Keratinocyte (primary cell): ENCODE results near the gene ZNF207. TPM values are rescaled to one million over a fixed set of nuclear protein-coding genes. Genes with fewer than 3 reads are reported as not detected.

Experiments
- DNase-seq: peaks from one replicate; pipeline ENCODE4 v3.0.0-alpha.2; 2011; ENCODE audit warnings: low read depth, missing footprints, low spot score
- FAIRE-seq: peaks from 2 replicates; lab custom pipeline; 2011; peaks lifted over from hg19 to GRCh38; lab: Jason Lieb, UNC
- H2AFZ ChIP-seq: 2 replicates; pipeline ENCODE4 v1.6.0; 2012; ENCODE audit warnings: low read length, control low read depth, inconsistent platforms; ENCODE audit not compliant: control insufficient read depth
- H3K27ac ChIP-seq: 2 replicates; pipeline ENCODE4 v1.5.1; 2011; ENCODE audit warnings: low read length; ENCODE audit not compliant: control insufficient read depth, insufficient read depth
- H3K27me3 ChIP-seq: 3 replicates; pipeline ENCODE4 v1.6.0; 2011; ENCODE audit warnings: low read length; ENCODE audit not compliant: control insufficient read depth, insufficient read depth; ENCODE audit errors: extremely low read depth
- H3K36me3 ChIP-seq, 2 experiments: 2 replicates in 1 of 2; 3 replicates in 1 of 2; pipeline ENCODE4 v1.5.1; 2011; ENCODE audit warnings: low read length in 2 of 2, mild to moderate bottlenecking in 1 of 2; ENCODE audit not compliant: control insufficient read depth in 2 of 2, insufficient read depth in 2 of 2; ENCODE audit errors: extremely low read depth in 1 of 2
- H3K4me1 ChIP-seq: 3 replicates; pipeline ENCODE4 v1.5.1; 2011; ENCODE audit warnings: low read length; ENCODE audit not compliant: control insufficient read depth, insufficient read depth; ENCODE audit errors: extremely low read depth
- H3K4me2 ChIP-seq: 3 replicates; pipeline ENCODE4 v1.6.0; 2011; ENCODE audit warnings: low read depth, low read length; ENCODE audit not compliant: control insufficient read depth, insufficient read depth; ENCODE audit errors: extremely low read depth
- H3K4me3 ChIP-seq, 3 experiments: fragments of 200-600 bp in 1 of 3; sonication (generic) in 1 of 3; 2 replicates in 2 of 3; 3 replicates in 1 of 3; pipeline ENCODE4 v1.5.1; 2011 to 2016; ENCODE audit warnings: low read length in 3 of 3, mild to moderate bottlenecking in 3 of 3, control low read depth in 2 of 3, inconsistent platforms in 1 of 3, low read depth in 1 of 3, mixed read lengths in 1 of 3, mixed run types in 1 of 3, moderate library complexity in 1 of 3; ENCODE audit not compliant: control insufficient read depth in 2 of 3, insufficient read depth in 2 of 3; ENCODE audit errors: extremely low read depth in 1 of 3
- H3K79me2 ChIP-seq: 2 replicates; pipeline ENCODE4 v1.6.0; 2012; ENCODE audit warnings: low read length; ENCODE audit not compliant: control insufficient read depth, insufficient read depth
- H3K9ac ChIP-seq: 3 replicates; pipeline ENCODE4 v1.6.0; 2011; ENCODE audit warnings: low read length; ENCODE audit not compliant: control insufficient read depth, insufficient read depth; ENCODE audit errors: extremely low read depth
- H3K9me1 ChIP-seq: 3 replicates; pipeline ENCODE4 v1.6.0; 2011; ENCODE audit warnings: low read length; ENCODE audit not compliant: control insufficient read depth, insufficient read depth; ENCODE audit errors: extremely low read depth
- H3K9me3 ChIP-seq: 2 replicates; pipeline ENCODE4 v1.5.1; 2012; ENCODE audit warnings: low read depth, low read length; ENCODE audit not compliant: control insufficient read depth
- H4K20me1 ChIP-seq: 3 replicates; pipeline ENCODE4 v1.6.0; 2011; ENCODE audit warnings: low read length; ENCODE audit not compliant: control insufficient read depth, insufficient read depth; ENCODE audit errors: extremely low read depth
- CTCF ChIP-seq, 3 experiments: IDR thresholded peaks in 1 of 3; conservative IDR thresholded peaks in 1 of 3; optimal IDR thresholded peaks in 1 of 3; 2 replicates in 2 of 3; 3 replicates in 1 of 3; pipeline versions ENCODE3 to v1.5.1; 2011; ENCODE audit warnings: low read length in 3 of 3, mild to moderate bottlenecking in 3 of 3, moderate library complexity in 2 of 3, control low read depth in 1 of 3, inconsistent platforms in 1 of 3; ENCODE audit not compliant: insufficient read depth in 2 of 3; ENCODE audit errors: extremely low read depth in 1 of 3
- EZH2 ChIP-seq: IDR thresholded peaks from one replicate; pipeline ENCODE4 v1.6.1; 2012; ENCODE audit warnings: inconsistent platforms, mild to moderate bottlenecking, low read length, moderate library complexity
- dilution Hi-C: fragments of 300-500 bp; cut with MboI; formaldehyde crosslinking; loops from one replicate; pipeline ENCODE4 v1.7.0; 2020; ENCODE audit warnings: low sequenced_read_pairs; ENCODE audit not compliant: extremely low pct_ligation_motif_present
- polyA plus RNA-seq, 5 experiments: library from polyadenylated mRNA; depleted of rRNA in 3 of 5; stranded (reverse) in 3 of 5; stranded (forward) in 1 of 5; unstranded in 1 of 5; fragments of >200 nt; gene quantifications; 1 replicate in 1 of 5; 2 replicates in 3 of 5; 3 replicates in 1 of 5; pipeline versions ENCODE4 v1.2.1 to v1.2.3, GENCODE V29; 2011 to 2012; ENCODE audit warnings: missing spikeins in 2 of 5, low read depth in 1 of 5, low replicate concordance in 1 of 5

The ZNF207 gene
- polyA plus RNA-seq, 1 donor (not counting 4 experiments of a cell fraction or from before 2014, with no cell fraction given) = 172 TPM

GRCh38 chr17:32341857-32342602 lies 7.9 kb upstream of the ZNF207 start, which contains the start of gene C17orf75:
C17orf75 (minus strand) TSS chr17:32342173; CDS start chr17:32342139, 34 bp downstream.
- peak within 1 kb of the TSS; percentile 80 for H3K27ac ChIP-seq
- peaks cover 4 to 9% of the 10 kb centered on the region in 2 experiments for H3K36me3 ChIP-seq
- H3K4me1 ChIP-seq = peaks cover 15% of the 10 kb centered on the region
- H3K4me2 ChIP-seq = peak within 1 kb of the TSS; percentile 100
- peak within 1 kb of the TSS; percentile 97 for H2AFZ ChIP-seq
- peak within 1 kb of the TSS; percentile 66 to 92 (median 87) for H3K4me3 ChIP-seq
- dilution Hi-C loops = no loop called here
- FAIRE-seq (no peak), DNase-seq (no peak)
- no peaks in the 10 kb centered on the region for H3K27me3 ChIP-seq
- H3K79me2 ChIP-seq = peaks cover 6% of the 10 kb centered on the region
- no peaks in the 10 kb centered on the region for H3K9me3 ChIP-seq
- TF ChIP-seq EZH2 (no peak), CTCF (optimal IDR thresholded peaks at IDR 0.05 in 1 of 3, IDR thresholded peaks at IDR 0.05 in 1 of 3, conservative IDR thresholded peaks at IDR 0.05 in 1 of 3; ENCODE audit: extremely low read depth in 1 of 3, insufficient read depth in 2 of 3, low read length in 3 of 3) (no peak)
- H3K9me1 ChIP-seq = no peaks in the 10 kb centered on the region
- peak within 1 kb of the TSS; percentile 93 for H3K9ac ChIP-seq
- H4K20me1 ChIP-seq = no peaks in the 10 kb centered on the region

- peak overlapping the region; percentile 93 for H3K9ac ChIP-seq
Observed at GRCh38 chr17:32342603-32343325, 7.2 kb upstream of the ZNF207 start.

More at GRCh38 chr17:32342603-32343325, 7.2 kb upstream of the ZNF207 start:
- Histone ChIP-seq H3K4me1 (peaks cover 13% of the 10 kb centered on the region), H3K79me2 (peaks cover 6% of the 10 kb centered on the region), H3K4me2 (peak overlapping the region; percentile 68), H3K9me3 (no peaks in the 10 kb centered on the region), H3K9me1 (no peaks in the 10 kb centered on the region), H3K36me3 (peaks cover 3 to 4% of the 10 kb centered on the region in 2 experiments), H3K4me3 (peak overlapping the region in 1 of 3 experiments; percentile 92), H3K27ac (peak overlapping the region; percentile 80), H2AFZ (peak overlapping the region; percentile 97), H4K20me1 (no peaks in the 10 kb centered on the region), H3K27me3 (no peaks in the 10 kb centered on the region)
- FAIRE-seq = no peak
- dilution Hi-C loops = no loop called here
- DNase-seq = no peak
- TF ChIP-seq EZH2 (no peak), CTCF (optimal IDR thresholded peaks at IDR 0.05 in 1 of 3, IDR thresholded peaks at IDR 0.05 in 1 of 3, conservative IDR thresholded peaks at IDR 0.05 in 1 of 3; ENCODE audit: extremely low read depth in 1 of 3, insufficient read depth in 2 of 3, low read length in 3 of 3) (no peak)
